HepG2 (cell line): ENCODE measurements around the gene CDC37L1. TPM values are rescaled to one million over a fixed set of nuclear protein-coding genes. Genes with fewer than 3 reads are reported as not detected.

Source experiments
- ATRX ChIP-seq: sonication (generic); formaldehyde crosslinking; IDR thresholded peaks from 2 replicates; pipeline ENCODE4 v1.4.0; 2020; ENCODE audit warnings: missing genetic modification reagents, borderline replicate concordance
- ETV5 ChIP-seq: IDR thresholded peaks from 2 replicates; pipeline ENCODE4 v1.6.1; 2018; ENCODE audit warnings: missing biosample characterization, missing genetic modification reagents, inconsistent platforms, borderline replicate concordance
- HNF1B ChIP-seq: sonication (generic); formaldehyde crosslinking; IDR thresholded peaks from 2 replicates; pipeline ENCODE4 v1.5.1; 2020; ENCODE audit warnings: mild to moderate bottlenecking, moderate library complexity, missing genetic modification reagents
- HNRNPH1 ChIP-seq: fragments of 200-400 bp; formaldehyde crosslinking; optimal IDR thresholded peaks from 2 replicates; pipeline ENCODE3; 2017; ENCODE audit warnings: mild to moderate bottlenecking, low read depth, low read length
- KAT8 ChIP-seq: IDR thresholded peaks from 2 replicates; pipeline ENCODE4 v1.6.1; 2016; ENCODE audit warnings: missing genetic modification reagents, missing compliant biosample characterization
- MEIS2 ChIP-seq: sonication (generic); formaldehyde crosslinking; IDR thresholded peaks from 2 replicates; pipeline ENCODE4 v1.9.0; 2021; ENCODE audit warnings: mild to moderate bottlenecking, missing genetic modification reagents
- NAIF1 ChIP-seq: sonication (generic); formaldehyde crosslinking; IDR thresholded peaks from 2 replicates; pipeline ENCODE4 v1.5.0; 2020; ENCODE audit warnings: mild to moderate bottlenecking, missing genetic modification reagents, borderline replicate concordance
- PREB ChIP-seq: sonication (generic); formaldehyde crosslinking; IDR thresholded peaks from 2 replicates; pipeline ENCODE4 v1.4.0; 2020; ENCODE audit warnings: missing genetic modification reagents
- SP4 ChIP-seq: sonication (generic); formaldehyde crosslinking; IDR thresholded peaks from 2 replicates; pipeline ENCODE4 v1.8.1; 2023; ENCODE audit warnings: mild to moderate bottlenecking, missing genetic modification reagents
- STAT5B ChIP-seq: sonication (generic); formaldehyde crosslinking; IDR thresholded peaks from 2 replicates; pipeline ENCODE4 v1.4.0; 2020; ENCODE audit warnings: missing genetic modification reagents
- TOE1 ChIP-seq: sonication (generic); formaldehyde crosslinking; IDR thresholded peaks from 2 replicates; pipeline ENCODE4 v1.4.0; 2020; ENCODE audit warnings: mild to moderate bottlenecking, missing genetic modification reagents
- TRAFD1 ChIP-seq: sonication (generic); formaldehyde crosslinking; IDR thresholded peaks from 2 replicates; pipeline ENCODE4 v1.5.1; 2020; ENCODE audit warnings: missing genetic modification reagents, mild to moderate bottlenecking, borderline replicate concordance
- ZBTB49 ChIP-seq: sonication (generic); formaldehyde crosslinking; IDR thresholded peaks from 2 replicates; pipeline ENCODE4 v1.4.0; 2020; ENCODE audit warnings: missing genetic modification reagents, borderline replicate concordance
- ZNF264 ChIP-seq: sonication (generic); formaldehyde crosslinking; IDR thresholded peaks from 2 replicates; pipeline ENCODE4 v1.4.0; 2020; ENCODE audit warnings: missing genetic modification reagents
- ZNF597 ChIP-seq: sonication (generic); formaldehyde crosslinking; IDR thresholded peaks from 2 replicates; pipeline ENCODE4 v1.5.0; 2020; ENCODE audit warnings: missing genetic modification reagents
- ZNF660 ChIP-seq: sonication (generic); formaldehyde crosslinking; IDR thresholded peaks from 2 replicates; pipeline ENCODE4 v1.5.1; 2020; ENCODE audit warnings: mild to moderate bottlenecking, low read depth, missing genetic modification reagents, borderline replicate concordance
- ZNF780A ChIP-seq: sonication (generic); formaldehyde crosslinking; IDR thresholded peaks from 2 replicates; pipeline ENCODE4 v1.8.0; 2022; ENCODE audit warnings: mild to moderate bottlenecking, missing genetic modification reagents, moderate library complexity
- ZNF800 ChIP-seq: sonication (generic); formaldehyde crosslinking; IDR thresholded peaks from 2 replicates; pipeline ENCODE4 v1.4.0; 2020; ENCODE audit warnings: missing genetic modification reagents
- polyA plus RNA-seq, 8 experiments: library from polyadenylated mRNA; depleted of rRNA in 3 of 8; stranded (reverse) in 7 of 8; unstranded in 1 of 8; fragments of >200 nt; fragmentation: Illumina TruSeq in 4 of 8; extraction: Trizol in 4 of 8; gene quantifications; 2 replicates each; pipeline versions ENCODE4 v1.2.1 to v1.2.3, GENCODE V29; 2011 to 2016; ENCODE audit warnings: low read depth in 4 of 8, missing spikeins in 1 of 8, mixed read lengths in 1 of 8; ENCODE audit not compliant: insufficient read depth in 1 of 8
- total RNA-seq, 5 experiments: library from RNA; depleted of rRNA; stranded (reverse); fragments of >200 nt; fragmentation: Illumina TruSeq; extraction: Trizol; gene quantifications; 2 replicates each; pipeline ENCODE4 v1.2.3, GENCODE V29; 2016; ENCODE audit warnings: low read depth in 1 of 5

CDC37L1 gene
- total and polyA plus RNA-seq, 2 of the 13 experiments (the other 11 are each of a cell fraction or from before 2014, with no cell fraction given) = 5.5 to 17.0 TPM

- TF ChIP-seq MEIS2 (CRISPR knock-in tag) = peak; percentile 80; the same call in 1 of the 2 replicates
- no peak; the same call in 1 of the 2 replicates for TF ChIP-seq ZNF780A (CRISPR knock-in tag)
- no peak for TF ChIP-seq HNRNPH1
- no peak for TF ChIP-seq ATRX (CRISPR knock-in tag)
- TF ChIP-seq ZBTB49 (CRISPR knock-in tag) = no peak
- TF ChIP-seq ETV5 (CRISPR knock-in tag) = peak; percentile 62; the same call in 1 of the 2 replicates
- peak; percentile 95 for TF ChIP-seq KAT8 (CRISPR knock-in tag)
- TF ChIP-seq ZNF660 (CRISPR knock-in tag) = no peak
- TF ChIP-seq STAT5B (CRISPR knock-in tag) = no peak
- TF ChIP-seq TRAFD1 = no peak
- peak; percentile 29; the same call in 1 of the 2 replicates for TF ChIP-seq ZNF800
- TF ChIP-seq SP4 (CRISPR knock-in tag) = peak; percentile 72
- TF ChIP-seq PREB (CRISPR knock-in tag) = no peak
- TF ChIP-seq TOE1 (CRISPR knock-in tag) = no peak
- peak; percentile 79 for TF ChIP-seq ZNF264 (CRISPR knock-in tag)
- TF ChIP-seq ZNF597 (CRISPR knock-in tag) = no peak
- peak; percentile 87 for TF ChIP-seq HNF1B (CRISPR knock-in tag)
- TF ChIP-seq NAIF1 = peak; percentile 76; the same call in 1 of the 2 replicates
Measured at GRCh38 chr9:4679268-4680172, at the start of gene CDC37L1 (continued).
